ENCODE data around the gene MORN1. TPM values are rescaled to one million over a fixed set of nuclear protein-coding genes. Genes with fewer than 3 reads are reported as not detected.

The MORN1 gene
- polyA plus RNA-seq, 10 donors = 4.2 to 9.1 (median 6.2) TPM

DNA sequence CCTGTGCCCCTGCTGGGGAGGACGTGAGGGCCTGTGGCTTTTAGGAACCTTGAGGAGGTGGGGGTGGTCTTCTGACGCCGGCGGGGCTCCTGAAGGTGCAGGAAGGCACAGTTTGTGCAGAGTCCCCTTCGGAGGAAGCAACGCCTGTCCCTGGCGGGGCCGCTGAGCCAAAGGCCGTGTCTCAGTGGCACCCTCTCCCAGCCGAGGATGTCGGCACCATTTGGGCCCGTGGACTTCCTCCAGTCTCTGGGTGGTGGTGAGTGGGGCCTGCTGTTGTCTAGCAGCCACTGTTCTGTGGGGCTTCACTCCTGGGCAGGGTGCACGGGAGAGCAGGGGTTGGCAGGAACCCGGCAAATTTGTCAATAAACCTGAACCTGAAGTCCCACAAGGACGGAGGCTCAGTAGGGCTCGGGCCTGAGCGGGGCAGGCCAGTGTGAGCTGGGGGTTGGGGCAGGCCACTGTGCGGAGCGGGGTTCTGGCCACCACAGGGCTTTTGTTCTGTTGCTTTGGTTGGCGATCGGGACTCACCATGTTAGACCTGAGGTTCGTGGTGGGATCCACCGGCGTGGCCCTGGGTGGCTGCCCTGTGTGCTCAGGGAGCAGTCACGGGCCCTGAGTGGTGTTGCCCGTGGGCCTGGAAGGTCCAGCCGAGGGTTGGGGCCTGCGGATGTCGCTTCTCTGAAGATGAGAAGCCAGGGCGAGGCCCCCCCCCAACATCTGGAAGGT lies 98.5 kb downstream of the MORN1 start:
- DNase-seq = no peak

DNA sequence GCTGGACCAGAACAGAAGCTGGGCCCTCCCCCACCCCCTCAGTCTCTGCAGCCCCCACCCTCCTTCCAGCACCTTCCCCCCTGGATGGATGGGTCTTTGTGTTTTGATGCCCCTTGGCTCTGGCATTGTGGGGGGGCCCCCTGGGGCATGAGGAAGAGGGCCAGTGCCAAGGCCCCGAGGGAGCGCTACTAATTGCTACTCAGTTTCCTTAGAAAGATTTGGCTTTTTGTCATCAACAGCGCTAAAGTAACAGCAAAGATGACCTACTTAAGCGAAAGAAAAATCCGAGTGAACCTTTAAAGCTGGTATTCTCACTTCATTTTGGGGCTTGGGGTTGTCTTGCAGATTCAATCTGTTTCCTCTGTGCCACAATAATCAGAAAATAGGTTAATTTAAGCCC lies 99.8 kb downstream of the MORN1 start:
- no peak for DNase-seq

DNA sequence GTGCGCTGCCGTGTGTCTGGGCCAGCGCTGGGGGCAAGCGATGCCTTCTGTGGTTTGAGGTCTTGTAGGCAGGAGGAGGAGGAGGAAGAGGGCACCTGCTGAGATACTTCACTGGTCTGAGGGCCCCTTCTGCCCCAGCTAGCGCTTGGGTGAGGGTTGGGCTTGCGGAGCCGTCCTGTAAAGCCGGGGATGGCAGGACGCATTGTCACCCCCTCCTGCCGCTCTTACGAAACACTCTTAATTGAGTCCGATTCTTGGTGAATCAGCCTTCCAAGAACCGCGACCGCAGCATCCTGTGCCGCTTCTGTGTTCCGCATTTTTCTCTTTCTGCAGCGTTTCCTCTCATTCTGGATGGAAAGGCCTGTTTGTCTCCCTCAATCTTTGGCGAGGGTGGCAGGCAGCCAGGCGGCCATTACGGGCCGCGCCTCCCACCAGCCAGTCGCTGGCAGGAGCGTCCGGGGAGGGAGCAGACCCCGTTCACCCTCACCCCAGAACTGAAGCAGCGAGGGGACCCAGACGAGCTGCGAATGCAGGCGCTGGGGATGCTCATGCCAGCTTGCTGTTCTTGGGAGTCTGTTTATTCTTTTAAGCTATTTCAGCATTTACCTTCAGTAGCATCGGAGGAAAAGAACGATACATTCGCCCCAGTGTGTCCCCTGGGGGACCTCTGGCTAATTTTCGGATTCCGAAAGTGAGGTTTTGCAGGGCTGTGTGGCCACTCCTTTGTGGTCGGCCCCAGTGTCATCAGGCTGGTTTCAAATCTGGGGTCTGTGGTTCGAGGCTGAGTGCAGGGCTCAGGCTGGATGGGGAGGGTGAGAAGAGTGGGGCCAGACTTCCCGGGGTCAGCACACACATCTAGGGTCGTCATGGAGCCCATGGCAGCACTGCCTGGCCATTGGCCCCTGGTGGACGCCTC lies 100.5 kb downstream of the MORN1 start:
- DNase-seq = peak; percentile 82 to 94 (median 89)

DNA sequence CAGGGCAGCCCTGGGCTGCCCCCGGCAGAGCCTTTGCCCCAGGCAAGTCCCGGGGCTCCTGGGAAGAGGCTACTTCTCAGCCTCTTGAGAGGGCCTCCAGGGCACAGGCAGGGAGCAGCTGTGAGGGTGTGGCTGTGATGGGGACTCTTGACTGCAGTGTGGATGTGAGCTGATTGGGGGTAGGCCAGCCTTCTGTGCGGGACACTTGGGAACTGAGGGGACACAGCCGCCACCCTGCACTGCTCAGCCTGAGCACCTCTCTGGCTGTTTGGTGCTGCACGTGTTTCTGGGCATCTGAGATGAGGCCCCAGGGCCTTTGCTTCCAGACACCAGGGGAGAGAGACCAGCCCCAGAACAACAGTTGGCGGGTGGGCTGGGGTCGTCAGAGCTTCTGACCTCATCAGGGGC lies 101.2 kb downstream of the MORN1 start:
- DNase-seq = no peak

DNA sequence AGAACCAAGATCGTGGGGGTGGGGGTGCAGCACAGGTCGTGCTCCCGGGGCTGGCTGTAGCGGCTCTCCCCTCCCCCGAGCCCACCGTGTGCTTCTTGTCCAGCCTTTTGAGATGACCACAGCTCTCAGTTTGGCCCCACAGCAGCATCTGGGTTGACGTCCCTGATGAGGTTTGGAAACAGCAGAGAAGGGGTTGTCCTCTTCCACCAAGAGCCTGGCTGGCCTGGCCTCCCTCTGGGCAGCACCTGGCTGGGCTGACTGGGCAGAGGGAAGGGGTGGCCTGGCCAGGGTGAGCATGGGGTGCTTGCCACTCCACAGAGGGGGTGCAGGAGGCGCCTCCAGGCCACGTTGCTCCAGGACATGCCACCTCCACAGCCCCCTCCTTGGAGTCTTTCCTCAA lies 101.7 kb downstream of the MORN1 start:
- no peak for DNase-seq

DNA sequence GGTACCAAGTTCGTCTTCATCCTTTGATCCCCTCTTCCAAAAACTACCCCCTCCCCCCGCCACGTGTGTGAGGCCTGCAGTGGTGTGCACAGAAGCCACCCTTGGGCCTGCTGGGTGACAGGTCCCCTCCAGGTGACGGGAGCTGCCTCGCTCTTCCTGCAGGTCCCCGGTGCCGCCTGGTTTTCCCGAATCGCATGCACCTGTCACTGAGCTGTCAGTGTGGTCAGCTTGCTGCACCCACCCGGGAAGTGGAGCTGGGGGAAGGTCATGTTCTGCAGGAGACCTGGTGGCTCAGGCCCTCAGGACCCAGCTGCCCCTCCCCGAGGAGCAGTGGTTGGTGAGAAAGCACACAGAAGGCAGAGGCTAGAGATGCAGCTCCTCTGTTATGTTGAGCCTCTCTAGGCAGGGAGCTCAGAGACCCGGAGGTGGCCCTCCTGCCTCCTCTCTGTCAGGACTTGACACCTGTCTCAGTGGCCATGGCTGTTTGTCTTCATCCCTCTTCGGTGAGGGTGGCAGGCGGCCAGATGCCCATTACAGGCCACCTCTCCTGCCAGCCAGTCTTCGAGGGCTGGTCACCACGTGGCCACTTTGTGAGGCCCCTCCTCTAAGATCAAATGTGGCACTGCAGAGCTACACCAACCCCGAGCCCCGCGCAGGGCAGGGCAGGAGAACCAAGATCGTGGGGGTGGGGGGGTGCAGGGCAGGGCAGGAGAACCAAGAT lies 102.4 kb downstream of the MORN1 start:
- no peak for DNase-seq

DNA sequence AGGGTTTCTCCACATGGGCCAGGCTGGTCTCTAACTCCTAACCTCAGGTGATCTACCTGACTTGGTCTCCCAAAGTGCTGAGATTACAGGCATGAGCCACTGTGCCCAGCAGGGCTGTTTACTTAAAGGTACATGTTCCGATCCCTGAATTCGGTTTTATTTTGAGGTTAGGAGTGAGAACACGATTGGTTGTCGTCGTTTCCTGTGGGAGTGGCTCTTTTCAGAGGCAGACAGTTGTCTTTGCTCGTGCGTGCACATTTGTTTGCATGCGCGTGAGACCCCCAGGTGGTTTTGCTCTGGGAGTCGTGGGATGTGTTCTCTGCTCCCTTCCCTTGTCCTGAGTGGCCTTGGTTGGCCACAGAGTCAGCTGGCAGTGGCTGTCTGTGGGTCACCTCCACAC lies 103.0 kb downstream of the MORN1 start:
- DNase-seq = no peak

DNA sequence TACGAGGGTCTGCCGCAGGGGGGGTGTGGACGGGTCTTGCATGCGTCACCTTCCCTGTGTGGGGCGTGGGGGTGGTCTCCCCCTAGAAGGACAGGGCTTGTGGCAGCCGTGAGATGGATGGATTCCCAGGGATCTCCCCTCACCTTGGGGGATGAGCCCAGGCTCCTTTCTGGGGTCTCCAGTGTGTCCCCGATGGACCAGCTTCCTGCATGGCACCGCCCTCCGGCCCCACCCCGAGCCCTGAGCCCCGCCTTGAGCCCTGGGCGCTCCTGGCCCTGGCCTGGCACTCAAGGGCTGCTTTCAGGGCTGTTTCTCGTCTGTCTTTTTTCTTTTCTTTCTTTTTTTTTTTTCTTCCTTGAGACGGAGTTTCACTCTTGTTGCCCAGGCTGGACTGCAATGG lies 103.7 kb downstream of the MORN1 start:
- no peak for DNase-seq

DNA sequence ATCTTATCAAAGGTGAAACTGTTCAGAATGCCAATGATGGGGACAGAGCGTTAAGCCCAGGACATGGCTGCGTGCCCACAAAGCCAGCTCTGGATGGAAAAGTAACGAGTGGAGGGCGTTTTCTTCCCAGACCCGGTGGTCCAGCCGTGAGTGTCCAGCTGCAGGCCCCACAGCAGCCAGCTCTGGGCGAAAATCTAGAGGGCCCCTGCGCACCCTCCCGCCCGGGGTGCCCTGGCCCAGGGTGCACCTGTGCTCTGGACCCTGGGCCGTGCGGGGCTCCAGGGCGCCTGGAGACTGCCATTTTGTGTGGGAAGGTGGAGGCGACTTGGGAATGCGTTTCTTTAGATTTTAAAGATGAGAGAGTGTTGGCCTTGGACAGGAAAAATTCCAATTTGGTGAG lies 104.4 kb downstream of the MORN1 start:
- DNase-seq = no peak

DNA sequence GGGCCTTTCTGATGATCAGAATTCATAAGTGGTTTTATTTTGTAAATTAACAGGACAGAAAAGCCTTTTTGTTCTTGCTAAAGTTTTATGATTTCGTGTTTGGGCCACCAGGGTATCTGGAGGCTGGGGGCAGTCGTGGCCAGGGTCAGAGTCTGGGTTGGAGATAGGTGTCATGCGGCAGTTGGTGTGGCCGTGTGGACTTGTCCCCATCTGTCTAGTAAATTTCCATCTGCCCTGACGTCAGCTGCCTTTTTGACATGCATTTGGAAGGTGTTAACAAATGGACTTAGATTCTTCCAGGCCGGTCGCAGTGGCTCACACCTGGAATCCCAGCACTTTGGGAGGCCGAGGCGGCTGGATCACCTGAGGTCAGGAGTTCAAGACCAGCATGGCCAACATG lies 106.4 kb downstream of the MORN1 start:
- DNase-seq = no peak

DNA sequence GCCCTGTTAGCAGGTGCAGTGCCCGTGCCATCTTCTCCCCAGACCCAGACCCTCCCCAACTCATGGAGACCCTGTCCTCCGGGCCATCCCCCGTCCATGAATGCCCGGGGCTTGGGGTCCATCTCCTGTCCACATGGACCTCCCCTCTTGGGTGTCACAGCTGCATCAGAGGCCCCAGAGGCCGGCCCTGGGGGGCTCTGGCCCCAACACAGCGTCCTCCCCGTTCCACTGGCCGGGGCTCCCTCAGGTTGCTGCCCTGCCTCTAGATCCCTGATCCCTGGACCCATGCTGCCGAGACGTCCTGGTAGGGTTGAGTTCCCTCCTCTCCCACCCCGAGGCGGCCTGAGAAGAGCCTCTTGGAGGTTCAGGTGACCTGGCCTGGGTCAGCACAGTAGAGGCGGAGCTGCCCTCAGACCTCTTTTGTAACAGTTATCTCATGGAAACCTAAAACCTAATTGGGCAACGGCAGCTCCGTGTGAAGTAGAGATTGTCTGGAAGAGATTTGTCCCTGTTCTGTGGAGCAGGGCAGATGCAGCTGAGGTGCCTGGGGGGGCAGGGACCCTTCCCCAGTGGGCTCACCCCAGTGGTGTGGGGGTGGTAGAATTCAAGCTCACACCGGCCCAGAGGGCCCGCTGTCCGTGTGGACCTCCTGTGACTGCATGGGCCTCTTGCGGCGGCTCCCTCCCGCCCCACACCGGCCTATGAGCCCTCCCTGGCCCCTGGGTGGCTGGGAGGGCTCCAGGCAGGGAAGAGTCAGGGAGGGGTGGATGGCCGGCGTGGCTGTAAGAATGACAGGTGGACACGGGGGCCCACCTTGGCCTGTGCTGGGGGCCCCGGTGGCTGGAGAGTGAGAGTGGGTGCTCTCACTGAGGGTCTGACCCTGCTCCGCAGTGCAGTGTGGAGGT lies 107.1 kb downstream of the MORN1 start:
- no peak for DNase-seq

DNA sequence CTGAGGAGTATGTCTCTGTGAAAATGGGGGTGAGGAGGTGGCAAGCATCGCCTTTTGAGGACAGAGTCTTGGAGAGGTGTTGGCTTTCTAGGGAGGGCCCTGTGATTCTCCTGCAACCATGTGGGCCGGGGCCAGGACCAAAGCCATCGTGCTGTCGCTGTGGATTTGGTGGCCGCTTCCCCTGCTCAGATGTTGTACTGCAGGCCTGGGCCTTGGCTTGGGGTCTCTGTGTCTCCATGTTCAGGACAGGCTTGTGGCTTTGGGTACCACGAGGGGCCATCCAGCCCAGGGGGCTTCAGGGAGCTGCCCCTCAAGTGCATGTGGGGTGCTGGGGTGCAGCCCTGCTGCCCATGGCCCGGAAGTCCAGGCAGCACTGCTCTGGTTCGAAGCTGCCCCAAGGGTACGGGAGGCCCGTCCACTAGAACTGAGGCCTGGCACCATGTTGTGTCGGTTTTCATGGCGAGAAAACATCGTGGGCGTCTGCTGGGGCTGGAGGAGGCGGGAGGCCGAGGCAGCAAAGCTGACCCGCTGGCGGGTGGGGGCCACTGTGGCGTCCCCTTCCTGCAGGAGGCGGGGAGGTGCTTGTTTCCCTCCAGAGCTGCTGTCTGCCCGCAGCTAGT lies 107.9 kb downstream of the MORN1 start:
- DNase-seq = no peak

DNA sequence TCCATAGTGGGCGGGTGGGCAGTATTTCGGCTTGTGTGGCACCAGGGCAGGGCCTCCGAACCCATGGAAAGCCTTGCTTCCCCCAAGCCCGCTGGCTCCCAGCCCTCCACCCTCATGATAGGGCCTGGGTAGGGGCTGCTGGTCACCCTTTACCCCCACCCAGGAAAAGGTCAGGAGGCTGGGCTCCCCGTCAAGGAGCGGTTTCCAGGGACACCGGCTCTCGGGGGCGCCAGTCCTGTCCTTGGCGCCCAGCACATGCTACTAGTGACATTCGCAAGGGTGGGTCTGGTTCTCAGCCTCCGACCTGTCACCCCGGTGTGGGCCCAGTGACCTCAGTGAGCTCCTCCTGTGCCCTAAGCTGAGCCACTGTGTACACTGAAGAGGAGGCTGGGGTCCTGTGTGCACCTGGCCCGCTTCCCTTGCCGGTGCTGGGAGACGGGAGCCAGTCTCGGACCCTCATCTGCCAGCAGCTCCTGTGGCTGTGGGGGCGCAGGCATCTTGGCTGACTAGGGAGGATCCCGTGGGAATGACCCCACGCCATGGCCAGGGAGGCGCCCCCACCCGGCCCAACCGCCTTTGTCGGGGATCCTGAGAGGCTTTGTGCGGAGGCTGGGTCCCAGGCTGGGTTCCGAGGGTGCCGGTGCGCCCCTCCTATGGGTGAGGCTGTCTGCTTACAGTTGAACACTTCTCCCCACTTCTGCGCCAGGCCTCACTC lies 108.6 kb downstream of the MORN1 start:
- no peak for DNase-seq

DNA sequence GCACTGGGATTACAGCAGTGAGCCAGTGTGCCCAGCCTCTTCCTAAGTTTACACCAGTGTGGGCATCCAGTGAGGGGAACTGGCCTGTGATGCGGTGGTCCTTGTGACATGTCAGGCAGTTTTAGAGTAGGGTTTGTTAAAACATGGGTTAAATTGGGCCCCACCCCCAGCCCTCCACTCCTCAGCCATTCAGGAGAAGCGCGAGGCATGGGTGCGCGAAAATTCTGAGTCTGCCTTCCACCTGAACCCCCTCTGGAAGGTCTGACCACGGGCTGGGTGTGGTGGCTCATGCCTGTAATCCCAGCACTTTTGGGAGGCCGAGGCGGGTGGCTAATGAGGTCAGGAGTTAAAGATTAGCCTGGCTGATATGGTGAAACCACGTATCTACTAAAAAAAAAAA lies 111.5 kb downstream of the MORN1 start:
- no peak for DNase-seq

DNA sequence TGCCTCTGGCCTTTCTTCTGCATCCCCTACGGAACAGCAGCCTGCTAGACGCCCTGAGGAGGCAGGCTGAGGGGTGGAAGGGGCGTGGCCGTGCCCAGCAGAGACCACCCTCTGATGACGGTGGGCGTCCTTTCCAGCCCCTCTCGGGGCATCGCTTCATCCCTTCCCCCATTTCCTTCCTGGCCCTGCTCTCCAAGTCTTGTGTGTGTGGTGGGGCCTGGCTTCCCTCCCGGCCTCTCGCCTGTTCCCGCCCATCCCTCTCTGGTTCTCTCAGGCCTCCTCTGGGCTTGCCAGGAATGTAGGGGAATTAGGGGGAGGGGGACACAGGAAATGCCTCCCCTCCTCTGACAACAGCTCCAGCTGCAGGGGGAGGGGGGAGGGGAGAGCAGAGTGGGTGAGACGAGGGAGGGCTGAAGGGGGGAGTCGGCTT lies 112.1 kb downstream of the MORN1 start:
- peak; percentile 93 to 98 (median 98) for DNase-seq

DNA sequence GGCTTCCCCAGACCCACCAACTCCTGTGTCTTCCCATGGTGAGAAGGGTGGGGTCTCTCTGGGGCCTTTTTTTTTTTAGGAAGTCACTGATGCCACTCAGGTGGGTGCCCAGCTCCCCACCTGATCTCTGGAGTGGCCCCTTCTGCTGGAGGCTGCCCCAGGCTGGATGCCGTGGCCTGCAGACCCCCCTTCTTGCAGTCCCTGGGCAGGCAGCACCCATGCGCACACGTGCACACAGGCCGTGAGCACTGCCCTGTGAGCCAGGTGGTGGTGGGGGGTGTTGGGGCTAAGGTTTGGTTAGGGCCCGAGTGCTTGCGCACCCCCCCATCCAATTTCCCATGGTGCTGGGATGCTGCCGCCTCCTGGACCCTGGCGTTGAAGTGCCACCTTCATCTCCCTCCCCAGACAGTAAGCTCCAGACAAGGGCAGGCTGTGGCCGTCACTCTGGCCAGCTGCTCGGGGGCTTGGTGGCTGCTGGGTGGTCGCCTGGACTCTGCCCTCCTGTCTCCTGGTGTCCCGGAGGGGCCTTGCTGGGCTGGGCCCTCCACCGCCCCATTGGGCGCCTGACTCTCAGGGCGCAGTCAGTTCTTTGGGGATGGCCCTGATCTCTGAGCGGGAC lies 112.7 kb downstream of the MORN1 start:
- DNase-seq = no peak

DNA sequence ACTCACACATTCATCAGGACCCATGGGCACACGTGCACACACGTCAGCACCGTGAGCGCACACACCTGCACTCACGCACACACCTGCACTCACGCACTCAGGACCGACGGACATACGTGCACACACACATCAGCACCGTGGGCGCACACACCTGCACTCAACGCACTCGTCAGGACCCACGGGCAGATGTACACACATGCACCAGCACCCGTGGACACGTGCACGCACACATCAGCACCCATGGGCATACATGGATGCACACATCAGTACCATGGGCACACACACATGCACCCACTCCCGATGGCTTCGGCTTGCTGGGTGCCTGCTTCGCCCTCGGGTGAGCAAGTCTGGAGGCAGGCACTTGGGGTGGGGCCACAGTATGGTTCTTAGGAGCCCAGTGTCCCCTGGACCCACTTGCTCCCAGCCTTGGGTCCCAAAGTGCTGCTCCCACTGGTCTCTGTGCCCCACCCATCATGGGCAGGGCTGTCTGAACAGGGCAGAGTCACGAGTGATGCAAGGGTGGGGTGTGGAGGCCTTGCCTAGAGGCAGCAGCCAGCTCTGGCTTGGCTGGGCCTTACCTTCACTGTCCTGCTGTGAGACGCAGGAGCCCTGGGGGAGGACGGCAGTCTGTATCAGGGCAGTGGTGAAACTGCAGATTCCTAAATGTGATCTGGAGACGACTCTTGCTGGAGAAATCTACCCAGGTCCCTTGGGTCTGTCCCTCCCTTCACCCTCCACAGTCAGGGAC lies 113.4 kb downstream of the MORN1 start:
- DNase-seq = no peak

DNA sequence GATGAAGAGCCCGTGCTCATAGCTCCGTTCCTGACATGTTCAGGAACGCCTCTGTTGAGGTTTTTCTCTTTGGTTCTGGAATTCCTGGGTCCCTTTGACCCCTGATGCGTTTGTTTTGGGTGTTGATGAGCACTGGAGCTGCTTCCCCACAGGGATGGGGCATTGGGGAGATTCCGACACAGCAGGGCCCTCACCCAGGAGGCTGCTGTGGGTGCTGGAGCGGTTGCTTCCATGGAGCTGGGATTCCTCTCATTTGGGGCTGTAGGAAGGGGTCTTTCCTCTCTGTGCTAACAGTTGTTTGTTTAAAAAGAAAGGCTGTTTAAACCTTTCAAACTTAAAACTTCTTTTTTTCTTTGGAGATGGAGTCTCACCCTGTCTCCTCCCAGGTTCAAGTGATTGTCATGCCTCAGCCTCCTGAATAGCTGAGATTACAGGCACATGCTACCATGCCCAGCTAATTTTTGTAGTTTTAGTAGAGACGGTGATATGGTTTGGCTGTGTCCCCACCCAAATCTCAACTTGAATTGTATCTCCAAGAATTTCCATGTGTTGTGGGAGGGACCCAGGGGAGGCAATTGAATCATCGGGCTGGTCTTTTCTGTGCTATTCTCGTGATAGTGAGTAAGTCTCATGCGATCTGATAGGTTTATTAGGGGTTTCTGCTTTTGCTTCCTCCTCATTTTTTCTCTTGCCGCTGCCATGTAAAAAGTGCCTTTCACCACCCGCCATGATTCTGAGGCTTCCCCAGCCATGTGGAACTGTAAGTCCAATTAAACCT lies 114.4 kb downstream of the MORN1 start:
- peak in 1 of 3 donors; percentile 57 for DNase-seq

Measured in muscle of back (tissue), 11 donors.